CD4-positive, alpha-beta T cell treated with Interleukin-15 for 4 hours (primary cell): ENCODE data around the gene TSHZ1.
A peak's percentile ranks its signal among the peaks of the same experiment; 100 is the strongest.

Experiments
- DNase-seq: peaks from one replicate; pipeline ENCODE4 v3.0.0-alpha.2; 2020; ENCODE audit warnings: low spot score

Gene TSHZ1

GRCh38 chr18:75220551-75221355 lies 10.2 kb downstream of the TSHZ1 start:
- DNase-seq = no peak

- no peak for DNase-seq
Measured at GRCh38 chr18:75221397-75221796, 10.8 kb downstream of the TSHZ1 start.

- DNase-seq = peak; percentile 12
Measured at GRCh38 chr18:75221897-75222296, 11.3 kb downstream of the TSHZ1 start.

- no peak for DNase-seq
Measured at GRCh38 chr18:75222407-75222806, 11.8 kb downstream of the TSHZ1 start.

GRCh38 chr18:75223687-75224347 lies 13.2 kb downstream of the TSHZ1 start:
- no peak for DNase-seq

- no peak for DNase-seq
Measured at GRCh38 chr18:75226286-75226955, 15.8 kb downstream of the TSHZ1 start.

- no peak for DNase-seq
Measured at GRCh38 chr18:75226956-75227316, 16.3 kb downstream of the TSHZ1 start.

GRCh38 chr18:75227535-75228296 lies 17.1 kb downstream of the TSHZ1 start:
- no peak for DNase-seq

- no peak for DNase-seq
Measured at GRCh38 chr18:75228967-75229366, 18.4 kb downstream of the TSHZ1 start.

GRCh38 chr18:75229437-75229836 lies 18.8 kb downstream of the TSHZ1 start:
- DNase-seq = no peak

GRCh38 chr18:75230163-75231052 lies 19.8 kb downstream of the TSHZ1 start:
- no peak for DNase-seq

- no peak for DNase-seq
Measured at GRCh38 chr18:75231053-75231406, 20.4 kb downstream of the TSHZ1 start.

GRCh38 chr18:75234901-75235300 lies 24.3 kb downstream of the TSHZ1 start:
- no peak for DNase-seq

- no peak for DNase-seq
Measured at GRCh38 chr18:75235896-75236295, 25.3 kb downstream of the TSHZ1 start.

- no peak for DNase-seq
Measured at GRCh38 chr18:75238100-75238499, 27.5 kb downstream of the TSHZ1 start.

GRCh38 chr18:75238786-75239185 lies 28.2 kb downstream of the TSHZ1 start:
- no peak for DNase-seq

GRCh38 chr18:75240433-75240832 lies 29.8 kb downstream of the TSHZ1 start:
- DNase-seq = no peak

- DNase-seq = no peak
Measured at GRCh38 chr18:75241705-75242104, 31.1 kb downstream of the TSHZ1 start.

GRCh38 chr18:75244351-75245313 lies 34.0 kb downstream of the TSHZ1 start:
- DNase-seq = peak; percentile 22
